Choroid plexus epithelial cell (primary cell): ENCODE measurements around the gene TNRC6C.

Experiments used
- DNase-seq: peaks from one replicate; pipeline ENCODE4 v3.0.0-alpha.2; 2010; ENCODE audit warnings: low read depth
- H3K4me3 ChIP-seq: 2 replicates; pipeline ENCODE4 v1.5.1; 2011; ENCODE audit warnings: low read depth, mild to moderate bottlenecking, control low read depth, low read length, moderate library complexity
- TF ChIP-seq, protein P1 (sequence below): conservative IDR thresholded peaks from 2 replicates; pipeline ENCODE4 v1.5.1; 2011; ENCODE audit warnings: low read depth, mild to moderate bottlenecking, control low read depth, inconsistent platforms, low read length, moderate library complexity

The TNRC6C gene

DNA sequence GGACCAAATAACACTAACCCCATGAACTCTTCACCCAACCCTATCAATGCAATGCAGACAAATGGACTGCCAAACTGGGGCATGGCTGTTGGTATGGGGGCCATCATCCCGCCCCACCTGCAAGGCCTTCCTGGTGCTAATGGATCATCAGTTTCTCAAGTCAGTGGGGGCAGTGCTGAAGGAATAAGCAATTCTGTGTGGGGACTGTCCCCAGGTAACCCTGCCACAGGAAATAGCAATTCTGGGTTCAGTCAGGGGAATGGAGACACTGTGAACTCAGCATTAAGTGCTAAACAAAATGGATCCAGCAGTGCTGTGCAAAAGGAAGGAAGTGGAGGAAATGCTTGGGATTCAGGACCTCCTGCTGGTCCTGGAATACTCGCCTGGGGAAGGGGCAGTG lies 91.1 kb downstream of the TNRC6C start:
- H3K4me3 ChIP-seq = no peak overlapping the region
- TF ChIP-seq, protein P1, sequence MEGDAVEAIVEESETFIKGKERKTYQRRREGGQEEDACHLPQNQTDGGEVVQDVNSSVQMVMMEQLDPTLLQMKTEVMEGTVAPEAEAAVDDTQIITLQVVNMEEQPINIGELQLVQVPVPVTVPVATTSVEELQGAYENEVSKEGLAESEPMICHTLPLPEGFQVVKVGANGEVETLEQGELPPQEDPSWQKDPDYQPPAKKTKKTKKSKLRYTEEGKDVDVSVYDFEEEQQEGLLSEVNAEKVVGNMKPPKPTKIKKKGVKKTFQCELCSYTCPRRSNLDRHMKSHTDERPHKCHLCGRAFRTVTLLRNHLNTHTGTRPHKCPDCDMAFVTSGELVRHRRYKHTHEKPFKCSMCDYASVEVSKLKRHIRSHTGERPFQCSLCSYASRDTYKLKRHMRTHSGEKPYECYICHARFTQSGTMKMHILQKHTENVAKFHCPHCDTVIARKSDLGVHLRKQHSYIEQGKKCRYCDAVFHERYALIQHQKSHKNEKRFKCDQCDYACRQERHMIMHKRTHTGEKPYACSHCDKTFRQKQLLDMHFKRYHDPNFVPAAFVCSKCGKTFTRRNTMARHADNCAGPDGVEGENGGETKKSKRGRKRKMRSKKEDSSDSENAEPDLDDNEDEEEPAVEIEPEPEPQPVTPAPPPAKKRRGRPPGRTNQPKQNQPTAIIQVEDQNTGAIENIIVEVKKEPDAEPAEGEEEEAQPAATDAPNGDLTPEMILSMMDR = no peak
- no peak for DNase-seq

DNA sequence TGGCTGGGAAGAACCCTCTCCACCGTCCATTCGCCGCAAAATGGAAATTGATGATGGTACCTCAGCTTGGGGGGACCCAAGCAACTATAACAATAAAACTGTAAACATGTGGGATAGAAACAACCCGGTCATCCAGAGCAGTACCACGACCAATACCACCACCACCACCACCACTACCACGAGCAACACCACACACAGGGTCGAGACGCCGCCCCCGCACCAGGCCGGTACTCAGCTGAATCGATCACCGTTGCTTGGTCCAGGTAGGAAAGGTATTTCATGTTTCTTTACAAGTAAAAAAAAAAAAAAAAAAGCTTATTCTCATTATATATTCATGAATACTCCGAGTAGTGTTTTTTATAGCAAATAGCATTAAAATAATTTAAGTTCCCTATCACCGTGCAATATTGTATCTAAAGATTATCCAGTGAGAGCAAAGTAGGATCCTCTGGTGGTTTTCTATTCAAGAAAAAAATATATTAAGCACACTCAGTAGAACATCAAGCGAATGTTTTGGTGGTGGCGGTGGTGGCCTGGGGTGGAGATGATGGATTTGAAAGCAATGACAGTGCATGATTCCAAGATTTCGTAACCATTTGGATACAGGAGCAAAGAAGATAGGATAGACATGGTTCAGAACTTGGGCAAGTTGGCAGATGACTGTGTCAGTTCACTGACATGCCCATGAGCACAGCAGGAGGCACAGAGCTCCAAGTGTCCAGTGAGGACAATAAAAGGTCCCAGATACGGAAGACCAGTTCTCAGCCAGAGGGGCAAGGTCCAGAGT lies 92.9 kb downstream of the TNRC6C start:
- no peak overlapping the region for H3K4me3 ChIP-seq
- TF ChIP-seq, protein P1 = no peak
- DNase-seq = no peak

DNA sequence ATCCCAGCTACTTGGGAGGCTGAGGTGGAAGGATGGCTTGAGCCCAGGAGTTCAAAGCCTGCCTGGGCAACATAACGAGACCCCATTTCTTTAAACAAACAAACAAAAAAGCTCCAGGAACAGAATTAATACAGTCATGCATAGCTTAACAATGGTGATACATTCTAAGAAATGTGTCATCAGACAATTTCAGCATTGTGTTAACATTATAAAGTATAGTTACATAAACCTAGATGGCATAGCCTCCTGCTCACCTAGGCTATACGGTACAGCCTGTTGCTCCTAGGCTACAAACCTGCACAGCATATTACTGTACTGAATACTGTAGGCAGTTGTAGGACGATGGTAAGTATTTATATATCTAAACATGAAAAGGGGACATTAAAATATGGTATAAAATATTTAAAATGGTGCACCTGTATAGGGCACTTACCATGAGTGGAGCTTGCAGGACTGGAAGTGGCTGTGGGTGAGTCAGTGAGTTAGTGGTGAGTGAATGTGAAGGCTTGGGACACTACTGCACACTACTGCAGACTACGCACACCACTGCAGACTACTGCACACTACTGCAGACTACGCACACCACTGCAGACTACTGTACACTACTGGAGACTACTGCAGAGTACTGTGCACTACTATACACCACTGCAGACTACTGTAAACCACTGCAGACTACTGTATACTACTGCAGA lies 95.4 kb downstream of the TNRC6C start:
- H3K4me3 ChIP-seq = no peak overlapping the region
- TF ChIP-seq, protein P1 = no peak
- no peak for DNase-seq

DNA sequence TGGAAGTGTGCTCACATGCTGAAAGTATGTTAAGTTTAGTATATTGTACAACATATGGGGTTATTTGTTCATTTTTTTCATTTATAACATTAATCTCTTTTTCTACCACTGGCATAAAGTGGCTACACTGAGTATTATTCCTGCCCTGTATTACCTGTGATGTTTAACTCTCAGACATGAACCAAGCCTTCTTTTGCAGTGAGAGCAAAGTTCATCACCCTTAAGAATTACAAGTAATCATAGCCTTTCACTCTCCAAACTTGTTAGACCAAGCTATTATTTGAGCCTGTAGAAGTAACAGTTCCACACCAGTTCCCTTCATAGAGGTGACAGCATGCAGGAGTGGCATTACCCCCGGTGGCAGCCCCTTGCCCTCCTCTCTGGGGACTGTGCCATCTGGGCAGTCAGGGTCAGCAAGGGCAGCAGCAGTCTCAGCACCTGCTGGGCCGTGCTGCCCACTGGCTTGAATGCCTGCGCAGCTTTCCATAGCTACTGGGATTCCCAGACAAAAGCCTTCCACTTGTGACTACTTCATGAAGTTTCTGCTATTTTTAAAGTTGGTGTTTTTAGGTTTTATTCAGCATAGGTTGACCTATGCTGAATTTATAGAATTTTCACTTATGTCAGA lies 98.7 kb downstream of the TNRC6C start:
- DNase-seq = no peak
- no peak overlapping the region for H3K4me3 ChIP-seq
- TF ChIP-seq, protein P1 = no peak

DNA sequence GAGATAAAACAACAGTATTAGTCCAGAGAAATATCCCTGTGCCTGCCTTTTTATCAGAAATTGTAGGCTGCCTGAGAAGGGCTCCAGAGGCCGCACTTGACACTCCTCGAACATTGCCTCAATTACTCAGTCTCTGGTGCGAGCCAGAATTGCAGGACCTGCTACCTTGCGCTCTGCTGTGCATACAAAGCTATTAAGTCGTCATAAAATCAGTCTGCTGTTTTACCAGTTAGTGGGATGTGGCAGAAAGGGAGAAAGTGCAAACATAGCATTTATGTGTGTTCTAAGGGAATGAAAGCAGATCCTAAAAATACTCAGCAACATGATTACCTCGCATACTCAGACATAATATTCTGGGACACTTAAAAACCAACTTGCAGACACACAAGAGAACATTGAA lies 99.5 kb downstream of the TNRC6C start:
- TF ChIP-seq, protein P1 = no peak
- no peak for DNase-seq
- H3K4me3 ChIP-seq = no peak overlapping the region

DNA sequence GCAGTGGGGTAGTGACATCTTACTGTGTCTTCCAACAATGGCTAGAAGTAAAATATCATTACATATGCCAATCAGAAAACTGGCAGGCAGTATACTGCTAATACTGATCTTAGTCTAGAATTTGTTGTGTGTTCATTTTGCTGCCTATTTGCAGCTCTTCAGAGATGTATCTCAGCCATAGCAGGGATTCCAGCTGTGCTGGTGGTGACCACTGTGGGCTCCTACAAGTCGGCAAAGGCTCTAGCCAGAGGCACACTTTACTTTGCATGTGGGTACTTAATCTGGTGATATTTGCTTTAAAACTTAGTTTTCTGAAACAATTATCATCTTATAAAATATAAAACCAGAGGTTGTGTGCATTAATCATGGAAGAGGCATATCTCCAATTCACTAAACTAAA lies 100.1 kb downstream of the TNRC6C start:
- DNase-seq = no peak
- no peak overlapping the region for H3K4me3 ChIP-seq
- TF ChIP-seq, protein P1 = no peak
